Testis (tissue), 3 donors: ENCODE data around the gene EEF2K. TPM values are rescaled to one million over a fixed set of nuclear protein-coding genes. Genes with fewer than 3 reads are reported as not detected.
A peak's percentile ranks its signal among the peaks of the same experiment; 100 is the strongest.

Source experiments
- DNase-seq: peaks from one replicate; pipeline ENCODE4 v3.0.0-alpha.2; 2019
- H3K27ac ChIP-seq, 2 donors: fragments of 200-600 bp; sonication (generic); one replicate each; pipeline ENCODE4 v1.5.1; 2019
- H3K27me3 ChIP-seq: fragments of 200-600 bp; sonication (generic); one replicate; pipeline ENCODE4 v1.5.1; 2019
- H3K36me3 ChIP-seq: fragments of 200-600 bp; sonication (generic); one replicate; pipeline ENCODE4 v1.5.1; 2017; ENCODE audit warnings: low read depth; ENCODE audit errors: missing control alignments
- H3K4me1 ChIP-seq: fragments of 200-600 bp; sonication (generic); one replicate; pipeline ENCODE4 v1.5.1; 2019
- H3K4me3 ChIP-seq, 2 donors: fragments of 200-600 bp; sonication (generic); one replicate each; pipeline ENCODE4 v1.5.1; 2017 to 2019
- H3K9me3 ChIP-seq: fragments of 200-600 bp; sonication (generic); one replicate; pipeline ENCODE4 v1.5.1; 2017
- POLR2A ChIP-seq: fragments of 450-650 bp; IDR thresholded peaks from one replicate; pipeline ENCODE4 v1.6.1; 2017; ENCODE audit warnings: antibody characterized with exemption, mild to moderate bottlenecking, moderate library complexity
- WGBS, 2 donors: methylation state at CpG; one replicate each; pipeline ENCODE4 v1.1.5; 2018; 5-methylcytosine and 5-hydroxymethylcytosine counted together
- intact Hi-C: fragments of 100-400 bp; cut with DNase I; formaldehyde crosslinking; loops from one replicate; pipeline ENCODE4 v1.15.1; 2023; ENCODE audit warnings: low total_unique reads
- polyA plus RNA-seq: library from polyadenylated mRNA; stranded (reverse); fragments of 350-450 nt; fragmentation: Illumina TruSeq; extraction: RNeasy Lipid Tissue Mini Kit (QIAGEN cat#74804); gene quantifications from one replicate; pipeline ENCODE4 v1.2.3, GENCODE V29; 2014; ENCODE audit warnings: low read depth, low replicate concordance; ENCODE audit not compliant: insufficient read depth
- total RNA-seq, 2 donors: library from RNA; depleted of rRNA; stranded (reverse); fragments of >200 nt; gene quantifications; one replicate each; pipeline ENCODE4 v1.2.3, GENCODE V29; 2016
- TF ChIP-seq, protein P1 (sequence below), 3 experiments: fragments of 450-650 bp in 2 of 3; fragments of 200-600 bp in 1 of 3; sonication (generic) in 1 of 3; IDR thresholded peaks; one replicate each; pipeline ENCODE4 v1.5.1; 2016 to 2019; ENCODE audit warnings: antibody characterized with exemption in 3 of 3, mild to moderate bottlenecking in 2 of 3, moderate library complexity in 1 of 3

The EEF2K gene
- total and polyA plus RNA-seq, 3 donors from 2014 or later, result 6.6 to 11.1 (median 10.2) TPM

DNA sequence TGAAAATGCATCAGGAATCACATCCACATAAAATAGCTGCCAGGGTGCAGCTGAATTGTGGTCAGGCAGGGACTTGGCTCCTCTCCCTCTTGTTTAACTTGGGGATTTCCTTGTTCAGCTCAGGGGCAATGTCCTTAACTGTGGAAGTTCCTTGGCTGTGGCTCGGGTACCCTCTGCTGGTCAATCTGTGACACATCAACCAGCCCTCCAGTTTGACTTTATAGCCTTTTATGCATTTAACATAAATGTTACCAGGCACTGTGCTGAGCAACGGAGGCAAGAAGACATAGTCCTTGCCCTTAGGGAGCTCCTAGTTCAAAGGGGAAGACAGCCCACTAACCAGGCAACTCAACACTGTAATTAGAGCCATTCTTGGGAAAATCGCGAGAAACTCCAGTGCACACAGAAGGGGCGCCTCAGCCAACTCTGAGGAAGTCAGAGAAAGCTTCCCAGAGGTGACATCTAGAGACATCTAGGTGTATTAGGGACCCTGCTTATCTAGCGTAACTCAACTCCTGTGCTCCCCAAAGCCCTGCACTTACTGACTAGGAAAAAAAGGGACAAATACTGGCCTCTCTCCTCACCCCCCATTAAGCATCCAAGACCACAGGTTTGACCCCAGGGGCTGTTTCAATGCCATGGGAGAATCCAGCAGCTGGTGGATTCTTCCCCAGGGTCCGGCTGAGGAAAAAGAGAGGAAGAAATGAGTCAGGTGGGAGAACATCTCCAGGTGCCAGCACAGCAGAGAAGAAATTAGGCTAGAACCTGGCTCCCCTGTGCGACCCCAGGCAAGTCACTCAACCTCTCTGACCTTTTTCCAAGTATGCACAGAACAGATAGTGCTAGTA, 17.3 kb upstream of the EEF2K start:
- no peaks in the 10 kb centered on the region for H3K36me3 ChIP-seq
- H3K27me3 ChIP-seq, result no peaks in the 10 kb centered on the region
- peak; percentile 72 for DNase-seq
- H3K4me3 ChIP-seq, result no peak overlapping the region
- H3K4me1 ChIP-seq, result peaks cover 15% of the 10 kb centered on the region
- intact Hi-C loops, result loop anchor here (10.0 kb wide), 1 partner anchor 234 kb away; the partner anchor contains the start of gene UQCRC2
- TF ChIP-seq, protein P1, sequence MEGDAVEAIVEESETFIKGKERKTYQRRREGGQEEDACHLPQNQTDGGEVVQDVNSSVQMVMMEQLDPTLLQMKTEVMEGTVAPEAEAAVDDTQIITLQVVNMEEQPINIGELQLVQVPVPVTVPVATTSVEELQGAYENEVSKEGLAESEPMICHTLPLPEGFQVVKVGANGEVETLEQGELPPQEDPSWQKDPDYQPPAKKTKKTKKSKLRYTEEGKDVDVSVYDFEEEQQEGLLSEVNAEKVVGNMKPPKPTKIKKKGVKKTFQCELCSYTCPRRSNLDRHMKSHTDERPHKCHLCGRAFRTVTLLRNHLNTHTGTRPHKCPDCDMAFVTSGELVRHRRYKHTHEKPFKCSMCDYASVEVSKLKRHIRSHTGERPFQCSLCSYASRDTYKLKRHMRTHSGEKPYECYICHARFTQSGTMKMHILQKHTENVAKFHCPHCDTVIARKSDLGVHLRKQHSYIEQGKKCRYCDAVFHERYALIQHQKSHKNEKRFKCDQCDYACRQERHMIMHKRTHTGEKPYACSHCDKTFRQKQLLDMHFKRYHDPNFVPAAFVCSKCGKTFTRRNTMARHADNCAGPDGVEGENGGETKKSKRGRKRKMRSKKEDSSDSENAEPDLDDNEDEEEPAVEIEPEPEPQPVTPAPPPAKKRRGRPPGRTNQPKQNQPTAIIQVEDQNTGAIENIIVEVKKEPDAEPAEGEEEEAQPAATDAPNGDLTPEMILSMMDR (IDR thresholded peaks at IDR 0.05), result peak; percentile 60 to 79 (median 78)
- TF ChIP-seq POLR2A, result no peak
- 25 to 35% methylated on average over 8 of the region's 8 CpGs for WGBS, 2 donors
- H3K9me3 ChIP-seq, result no peaks in the 10 kb centered on the region
- peak overlapping the region in 1 of 2 donors; percentile 96 for H3K27ac ChIP-seq

DNA sequence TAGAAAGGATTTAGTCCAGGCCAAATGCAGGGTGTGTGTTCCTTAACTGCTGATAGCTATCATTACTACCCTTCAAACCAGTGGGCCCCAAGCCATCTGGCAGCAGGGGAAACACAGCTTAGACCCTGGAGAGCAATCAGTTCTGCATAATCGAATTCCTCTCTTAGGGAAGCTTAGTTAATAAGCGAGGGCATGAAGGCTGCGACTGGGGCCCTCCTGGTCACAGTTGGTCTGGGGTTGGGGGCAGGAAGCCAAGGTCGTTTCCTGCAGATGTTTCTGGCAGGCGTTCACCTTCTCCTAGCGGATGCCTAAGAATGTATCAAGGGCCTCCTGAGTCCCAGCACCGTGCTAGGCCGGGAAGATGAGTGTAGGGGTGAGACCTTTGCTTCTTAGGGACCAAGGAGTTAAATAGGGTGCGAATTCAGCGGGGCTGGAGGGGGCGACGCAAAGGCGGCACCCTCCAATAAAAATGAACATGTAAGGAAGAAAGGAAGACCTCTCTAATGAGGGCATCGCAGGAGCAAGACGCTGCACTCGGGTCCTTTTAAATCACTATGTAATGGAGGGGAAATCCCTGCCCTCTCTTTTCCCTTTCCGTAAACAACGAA, 16.5 kb upstream of the EEF2K start:
- Histone ChIP-seq H3K36me3 (no peaks in the 10 kb centered on the region), H3K27ac (peak overlapping the region; percentile 96), H3K27me3 (no peaks in the 10 kb centered on the region), H3K9me3 (no peaks in the 10 kb centered on the region), H3K4me1 (peaks cover 15% of the 10 kb centered on the region), H3K4me3 (peak overlapping the region; percentile 68 to 70)
- DNase-seq, result peak; percentile 38
- intact Hi-C loops, result loop anchor here (10.0 kb wide), 1 partner anchor 235 kb away; the partner anchor contains the start of gene UQCRC2
- TF ChIP-seq, protein P1 (IDR thresholded peaks at IDR 0.05), result no peak
- TF ChIP-seq POLR2A, result no peak
- 0 to 1% methylated on average over 14 to 18 of the region's 18 CpGs for WGBS, 2 donors

DNA sequence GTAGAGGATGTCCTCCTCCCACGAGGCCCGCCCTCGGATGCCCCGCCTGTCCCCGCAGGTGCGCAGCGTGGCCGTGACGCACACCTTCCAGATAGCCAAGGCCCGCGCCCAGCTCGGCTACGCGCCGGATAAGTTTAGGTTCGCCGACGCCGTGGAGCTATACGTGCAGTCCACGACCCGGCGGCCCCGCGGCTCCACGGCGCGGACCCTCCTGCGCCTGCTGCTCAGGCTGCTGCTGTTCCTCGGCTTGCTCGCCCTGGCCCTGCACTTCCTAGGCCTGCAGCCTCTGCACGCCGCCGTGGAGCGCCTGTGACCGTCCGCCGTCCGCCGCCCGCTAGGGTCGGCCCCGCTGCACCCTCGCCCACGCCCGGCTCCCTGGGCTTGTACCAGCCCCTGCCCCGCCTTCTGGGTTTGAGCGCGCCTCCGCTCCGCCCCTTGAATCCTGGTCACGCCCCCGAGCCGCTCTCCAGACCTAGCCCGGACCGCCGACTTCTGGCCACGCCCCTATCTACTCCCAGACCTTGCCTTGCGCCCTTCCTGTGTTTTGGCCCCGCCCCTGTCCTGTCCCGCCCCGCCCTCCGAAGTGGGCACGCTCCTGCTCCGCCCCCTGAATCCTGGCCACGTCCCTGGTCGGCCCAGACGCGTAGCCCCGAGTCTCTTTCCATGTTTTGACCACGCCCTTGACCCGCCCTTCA, 15.8 kb upstream of the EEF2K start:
- H3K9me3 ChIP-seq, result no peaks in the 10 kb centered on the region
- 1% methylated on average over 29 to 72 of the region's 72 CpGs for WGBS, 2 donors
- H3K4me1 ChIP-seq, result peaks cover 15% of the 10 kb centered on the region
- H3K36me3 ChIP-seq, result no peaks in the 10 kb centered on the region
- peak; percentile 100 for DNase-seq
- peak overlapping the region; percentile 68 to 70 for H3K4me3 ChIP-seq
- TF ChIP-seq, protein P1 (IDR thresholded peaks at IDR 0.05), result peak in 1 of 3 experiments; percentile 11
- peak; percentile 30 for TF ChIP-seq POLR2A
- H3K27ac ChIP-seq, result peak overlapping the region; percentile 96
- intact Hi-C loops, result no loop called here
- no peaks in the 10 kb centered on the region for H3K27me3 ChIP-seq

DNA sequence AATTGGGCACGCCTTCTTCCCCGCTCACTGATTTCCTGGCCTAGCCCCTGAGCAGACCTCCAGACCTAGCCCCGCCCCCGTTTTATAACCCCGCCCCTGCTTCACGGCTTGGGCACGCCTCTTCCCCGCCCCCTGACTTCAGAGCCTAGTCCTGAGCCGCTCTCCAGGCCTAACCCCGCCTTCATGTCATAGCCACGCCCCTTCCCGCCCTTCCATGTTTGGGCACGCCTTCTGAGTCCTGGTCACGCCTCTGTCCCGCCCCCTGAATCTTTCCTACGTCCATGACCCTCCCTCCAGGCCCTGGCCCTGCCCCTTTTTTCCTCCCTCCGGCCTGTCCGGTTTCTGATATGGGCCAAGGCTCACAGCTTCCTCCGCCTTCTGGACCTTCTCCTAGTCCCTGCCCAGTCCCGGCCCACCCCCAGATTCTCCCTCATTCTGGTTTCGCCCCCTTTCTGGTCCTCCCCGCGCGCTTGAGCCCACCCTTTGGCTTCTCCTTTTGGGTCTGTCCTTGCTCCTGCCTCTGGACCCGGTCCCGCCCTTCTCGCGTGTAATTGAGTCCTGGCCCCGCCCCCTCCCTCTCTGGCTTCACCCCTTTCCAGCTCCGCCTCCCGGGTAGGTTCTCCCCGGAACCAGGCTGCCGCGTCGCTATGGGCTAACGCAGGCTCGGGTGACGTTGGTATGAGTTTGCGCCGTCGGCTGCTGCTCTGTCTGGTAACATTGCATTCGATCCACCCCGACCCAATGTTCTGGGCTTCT, 15.1 kb upstream of the EEF2K start:
- TF ChIP-seq POLR2A, result peak; percentile 84
- TF ChIP-seq, protein P1 (IDR thresholded peaks at IDR 0.05), result no peak
- DNase-seq, result peak; percentile 100
- Histone ChIP-seq H3K9me3 (no peaks in the 10 kb centered on the region), H3K27ac (peak overlapping the region; percentile 96), H3K4me1 (peaks cover 15% of the 10 kb centered on the region), H3K27me3 (no peaks in the 10 kb centered on the region), H3K4me3 (peak overlapping the region; percentile 63 to 68), H3K36me3 (no peaks in the 10 kb centered on the region)
- intact Hi-C loops, result no loop called here
- 0 to 1% methylated on average over 42 to 43 of the region's 43 CpGs for WGBS, 2 donors
